Right lobe of liver (tissue), 6 donors: ENCODE data around the gene KCNN3. TPM values are rescaled to one million over a fixed set of nuclear protein-coding genes. Genes with fewer than 3 reads are reported as not detected.

ENCODE experiments used
- ATAC-seq, 4 donors: fragments of 200-7000 bp; cut with Tn5 transposase; one replicate each; pipeline ENCODE4 v1.9.1; 2020; ENCODE audit warnings: mild to moderate bottlenecking in 4 of 4, moderate library complexity in 4 of 4
- DNase-seq, 3 donors: peaks; one replicate each; pipeline ENCODE4 v3.0.0-alpha.2; 2020
- H3K27ac ChIP-seq, 3 donors: fragments of 200-600 bp; one replicate each; pipeline ENCODE4 v1.8.0; 2022
- H3K27me3 ChIP-seq, 2 donors: fragments of 200-600 bp; one replicate each; pipeline ENCODE4 v1.8.0; 2022
- H3K36me3 ChIP-seq, 4 donors: fragments of 200-600 bp; sonication (generic) in 1 of 4; one replicate each; pipeline versions ENCODE4 v1.5.1 to v1.8.0; 2017 to 2022; ENCODE audit warnings: control low read depth in 1 of 4
- H3K4me1 ChIP-seq, 4 donors: fragments of 200-600 bp; sonication (generic) in 1 of 4; one replicate each; pipeline versions ENCODE4 v1.5.1 to v1.8.0; 2017 to 2022; ENCODE audit warnings: control low read depth in 1 of 4
- H3K4me3 ChIP-seq, 3 donors: fragments of 200-600 bp; one replicate each; pipeline ENCODE4 v1.8.0; 2022
- H3K9me3 ChIP-seq, 4 donors: fragments of 200-600 bp; sonication (generic) in 1 of 4; one replicate each; pipeline versions ENCODE4 v1.5.1 to v1.8.0; 2017 to 2022; ENCODE audit warnings: control low read depth in 1 of 4
- POLR2A ChIP-seq: fragments of 450-650 bp; IDR thresholded peaks from one replicate; pipeline ENCODE4 v1.6.1; 2017; ENCODE audit warnings: antibody characterized with exemption, mild to moderate bottlenecking
- WGBS: methylation state at CpG from one replicate; pipeline ENCODE4 v1.1.6; 2018; ENCODE audit warnings: low coverage, low lambda C conversion rate; ENCODE audit not compliant: insufficient coverage; ENCODE audit errors: missing lambda C conversion rate; 5-methylcytosine and 5-hydroxymethylcytosine counted together
- intact Hi-C, 2 donors: fragments of 100-400 bp; cut with DNase I; formaldehyde crosslinking; loops; one replicate each; pipeline versions ENCODE4 v1.11.2 to v1.14.1; 2022
- total RNA-seq, 6 experiments: library from RNA; depleted of rRNA in 2 of 6; stranded (reverse); fragments of >200 nt in 2 of 6; fragmentation: NEBNext Ultra II Directional in 3 of 6; extraction: Animal tissue kit (Norgen Biotek cat#: 25700) in 3 of 6; gene quantifications; one replicate each; pipeline versions ENCODE4 v1.1.0 to v1.2.4, GENCODE V29; 2016 to 2023
- TF ChIP-seq, protein P1 (sequence below), 4 donors: fragments of 200-600 bp in 3 of 4; fragments of 450-650 bp in 1 of 4; IDR thresholded peaks; one replicate each; pipeline versions ENCODE4 v1.5.1 to v1.8.0; 2016 to 2022; ENCODE audit warnings: antibody characterized with exemption in 4 of 4, mild to moderate bottlenecking in 2 of 4
- donor health status: DM: no; HTN: yes; CAD: no.
- donor health status: DM: no; HTN: no; CAD: no.
- donor health status: DM: no; HTN: no; CAD: no.
- donor health status: DM: no; HTN: yes; CAD: no.
- donor health status: DM: no; HTN: yes; CAD: no.

Gene KCNN3
- total RNA-seq, 6 experiments from 2014 or later, result 0.15 to 0.64 (median 0.32) TPM

DNA sequence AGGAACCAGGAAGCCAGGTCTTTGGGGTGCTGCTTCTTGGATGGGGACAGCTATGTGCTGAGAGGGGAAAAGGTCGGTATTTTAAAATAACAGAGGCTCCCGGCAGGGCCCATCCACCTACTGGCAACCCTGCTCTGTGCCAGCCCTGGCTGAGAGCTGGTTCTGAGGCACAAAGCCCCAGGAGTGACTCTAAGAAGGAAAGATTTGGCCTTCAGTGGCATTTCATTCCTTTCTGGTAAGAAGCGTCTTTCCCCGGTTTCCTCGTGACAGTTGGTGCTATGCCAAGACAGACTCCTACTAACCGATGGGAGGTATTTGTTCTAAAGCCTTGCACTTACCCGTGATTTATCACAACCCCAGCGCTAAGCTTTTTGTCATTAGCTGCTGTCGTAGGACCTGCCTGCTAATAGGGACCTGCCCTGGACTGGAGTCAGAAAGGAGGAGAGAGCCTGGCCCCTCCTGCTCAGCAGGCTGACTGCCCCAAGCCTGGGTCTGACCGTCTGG is 139.0 kb downstream of the KCNN3 start:
- no peak overlapping the region for H3K4me3 ChIP-seq
- no peaks in the 10 kb centered on the region for H3K4me1 ChIP-seq
- no peak overlapping the region for H3K27ac ChIP-seq
- 50% methylated on average over 2 of the region's 10 CpGs for WGBS
- DNase-seq (no peak), ATAC-seq (no peak)
- no peaks in the 10 kb centered on the region for H3K36me3 ChIP-seq
- intact Hi-C loops, result no loop called here
- H3K27me3 ChIP-seq, result no peaks in the 10 kb centered on the region
- no peaks in the 10 kb centered on the region for H3K9me3 ChIP-seq
- no peak for TF ChIP-seq POLR2A
- TF ChIP-seq, protein P1, sequence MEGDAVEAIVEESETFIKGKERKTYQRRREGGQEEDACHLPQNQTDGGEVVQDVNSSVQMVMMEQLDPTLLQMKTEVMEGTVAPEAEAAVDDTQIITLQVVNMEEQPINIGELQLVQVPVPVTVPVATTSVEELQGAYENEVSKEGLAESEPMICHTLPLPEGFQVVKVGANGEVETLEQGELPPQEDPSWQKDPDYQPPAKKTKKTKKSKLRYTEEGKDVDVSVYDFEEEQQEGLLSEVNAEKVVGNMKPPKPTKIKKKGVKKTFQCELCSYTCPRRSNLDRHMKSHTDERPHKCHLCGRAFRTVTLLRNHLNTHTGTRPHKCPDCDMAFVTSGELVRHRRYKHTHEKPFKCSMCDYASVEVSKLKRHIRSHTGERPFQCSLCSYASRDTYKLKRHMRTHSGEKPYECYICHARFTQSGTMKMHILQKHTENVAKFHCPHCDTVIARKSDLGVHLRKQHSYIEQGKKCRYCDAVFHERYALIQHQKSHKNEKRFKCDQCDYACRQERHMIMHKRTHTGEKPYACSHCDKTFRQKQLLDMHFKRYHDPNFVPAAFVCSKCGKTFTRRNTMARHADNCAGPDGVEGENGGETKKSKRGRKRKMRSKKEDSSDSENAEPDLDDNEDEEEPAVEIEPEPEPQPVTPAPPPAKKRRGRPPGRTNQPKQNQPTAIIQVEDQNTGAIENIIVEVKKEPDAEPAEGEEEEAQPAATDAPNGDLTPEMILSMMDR (IDR thresholded peaks at IDR 0.05), result no peak

DNA sequence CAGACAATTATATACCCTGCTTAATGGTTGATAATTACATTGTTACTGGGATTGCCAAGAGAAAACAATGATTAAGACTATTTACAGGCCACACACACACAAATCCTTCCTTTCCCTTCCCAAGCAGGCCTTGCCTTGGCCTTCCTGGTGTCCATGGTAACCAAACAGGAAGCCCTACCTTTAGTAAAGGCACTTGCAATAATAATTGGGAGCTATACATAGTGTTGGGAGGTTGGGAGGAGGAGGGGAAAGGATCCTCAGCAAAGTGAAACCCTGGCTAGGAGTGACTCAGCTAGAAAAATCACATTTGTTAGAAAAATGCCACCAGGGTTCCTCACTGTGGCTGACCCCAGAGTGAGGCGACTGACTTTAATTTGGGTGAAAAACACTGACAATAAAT is 139.8 kb downstream of the KCNN3 start:
- peak in 2 of 4 donors; percentile 59 to 67 for ATAC-seq
- Histone ChIP-seq H3K4me1 (no peaks in the 10 kb centered on the region), H3K4me3 (no peak overlapping the region), H3K27me3 (no peaks in the 10 kb centered on the region), H3K36me3 (no peaks in the 10 kb centered on the region), H3K9me3 (no peaks in the 10 kb centered on the region), H3K27ac (no peak overlapping the region)
- 70% methylated on average over 1 of the region's 1 CpG for WGBS
- intact Hi-C loops, result no loop called here
- no peak for DNase-seq
- TF ChIP-seq POLR2A, result no peak
- TF ChIP-seq, protein P1 (IDR thresholded peaks at IDR 0.05), result no peak

DNA sequence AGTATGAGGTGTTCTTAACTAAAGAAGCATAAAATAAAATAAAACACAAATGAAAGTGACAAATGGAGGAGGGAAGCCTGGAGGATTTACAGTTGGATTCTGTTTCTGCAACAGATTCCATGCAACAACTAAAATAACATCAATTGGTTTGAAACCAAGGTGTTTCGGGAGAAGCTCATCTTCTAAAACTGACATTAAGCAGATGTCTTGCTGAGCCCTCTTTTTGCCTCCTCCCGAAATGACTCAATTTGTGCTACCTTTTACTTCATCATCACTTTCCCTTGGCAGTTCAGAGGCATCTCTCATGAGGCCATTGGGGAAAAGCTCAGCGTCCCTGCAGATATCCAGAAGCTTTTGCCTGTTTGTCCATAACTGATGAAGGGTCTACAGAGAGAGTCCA is 140.5 kb downstream of the KCNN3 start:
- intact Hi-C loops, result no loop called here
- Histone ChIP-seq H3K4me3 (no peak overlapping the region), H3K27me3 (no peaks in the 10 kb centered on the region), H3K27ac (no peak overlapping the region), H3K36me3 (no peaks in the 10 kb centered on the region), H3K9me3 (no peaks in the 10 kb centered on the region), H3K4me1 (no peaks in the 10 kb centered on the region)
- WGBS, result 64% methylated on average over 2 of the region's 3 CpGs
- ATAC-seq (no peak), DNase-seq (no peak)
- no peak for TF ChIP-seq POLR2A
- TF ChIP-seq, protein P1 (IDR thresholded peaks at IDR 0.05), result no peak

DNA sequence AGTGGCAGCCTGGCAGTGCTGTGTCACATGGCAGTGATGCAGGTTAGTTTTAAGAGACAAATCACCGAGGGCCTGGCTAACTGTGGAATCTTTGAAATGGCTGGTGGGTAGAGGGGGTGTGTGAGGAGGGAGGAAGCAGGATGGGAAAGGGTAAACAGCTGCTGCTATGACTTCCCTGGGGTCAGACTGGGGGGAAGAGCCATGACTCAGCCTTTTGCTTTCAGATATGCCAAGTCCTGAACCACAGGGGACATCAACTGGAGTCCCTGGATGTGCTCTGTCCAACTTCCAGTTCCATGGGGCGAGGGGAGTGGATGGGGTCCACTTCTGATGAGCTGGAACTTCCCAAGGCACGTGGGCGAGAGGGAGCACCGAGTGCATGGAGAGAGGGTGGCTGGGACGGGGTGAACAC is 141.0 kb downstream of the KCNN3 start:
- ATAC-seq (no peak), DNase-seq (no peak)
- Histone ChIP-seq H3K27ac (no peak overlapping the region), H3K36me3 (no peaks in the 10 kb centered on the region), H3K9me3 (no peaks in the 10 kb centered on the region), H3K4me3 (no peak overlapping the region), H3K27me3 (no peaks in the 10 kb centered on the region), H3K4me1 (no peaks in the 10 kb centered on the region)
- WGBS, result no CpG with 5 or more reads among the region's 6 CpGs
- intact Hi-C loops, result no loop called here
- TF ChIP-seq, protein P1 (IDR thresholded peaks at IDR 0.05), result no peak
- no peak for TF ChIP-seq POLR2A
